Mucosa of descending colon (tissue), 3 donors: ENCODE data around the gene STEAP2. TPM values are rescaled to one million over a fixed set of nuclear protein-coding genes. Genes with fewer than 3 reads are reported as not detected.

Experiments used
- ATAC-seq: fragments of 200-7000 bp; cut with Tn5 transposase; one replicate; pipeline ENCODE4 v1.9.1; 2020; ENCODE audit warnings: mild to moderate bottlenecking, moderate library complexity
- DNase-seq, 3 donors: peaks; one replicate each; pipeline ENCODE4 v3.0.0-alpha.2; 2020
- H3K36me3 ChIP-seq: fragments of 200-600 bp; one replicate; pipeline ENCODE4 v1.8.0; 2021; ENCODE audit warnings: low read depth, mild to moderate bottlenecking
- H3K4me1 ChIP-seq: fragments of 200-600 bp; one replicate; pipeline ENCODE4 v1.8.0; 2021; ENCODE audit warnings: low read depth, mild to moderate bottlenecking
- H3K4me3 ChIP-seq: fragments of 200-600 bp; one replicate; pipeline ENCODE4 v1.8.0; 2021; ENCODE audit warnings: mild to moderate bottlenecking
- H3K9me3 ChIP-seq: fragments of 200-600 bp; one replicate; pipeline ENCODE4 v1.8.0; 2021; ENCODE audit warnings: mild to moderate bottlenecking
- intact Hi-C, 2 donors: fragments of 100-400 bp; cut with DNase I in 1 of 2; cut with micrococcal nuclease in 1 of 2; formaldehyde crosslinking; loops; one replicate each; pipeline versions ENCODE4 v1.11.0 to v1.11.1; 2022; cut with DNase I, micrococcal nuclease
- total RNA-seq, 3 donors: library from RNA; stranded (reverse); fragmentation: NEBNext Ultra II Directional in 2 of 3; extraction: Animal tissue kit (Norgen Biotek cat#: 25700) in 2 of 3; gene quantifications; one replicate each; pipeline versions ENCODE4 v1.2.1 to v1.2.4, GENCODE V29; 2021 to 2023
- TF ChIP-seq, protein P1 (sequence below): fragments of 200-600 bp; IDR thresholded peaks from one replicate; pipeline ENCODE4 v1.8.0; 2022; ENCODE audit warnings: antibody characterized with exemption, mild to moderate bottlenecking
- donor health status: DM: no; HTN: no; CAD: no; lungs with moderate emphysema.
- donor health status: DM: no; HTN: no; CAD: no.
- donor health status: DM: no; HTN: yes; CAD: no.

STEAP2 gene
- total RNA-seq, 3 donors from 2014 or later = 22.2 to 26.3 (median 23.1) TPM

DNA sequence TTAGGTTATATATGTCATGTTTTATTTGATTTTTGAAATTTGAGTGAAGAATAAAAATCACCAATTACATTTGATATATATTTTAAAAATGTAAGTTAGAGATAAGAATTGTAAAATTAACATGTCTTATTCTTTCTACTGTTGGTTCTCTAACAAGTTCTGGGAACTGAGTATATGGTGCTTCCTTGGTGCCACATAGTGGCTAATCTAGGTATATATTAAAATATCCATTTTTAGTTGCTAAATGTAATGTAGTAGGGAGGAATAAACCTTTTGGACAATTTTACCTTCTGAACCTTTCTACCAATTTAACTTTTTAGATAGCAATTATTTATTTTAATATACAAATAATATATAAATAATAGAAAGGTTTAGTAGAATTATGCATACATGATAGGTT, 50.9 kb downstream of the STEAP2 start:
- H3K36me3 ChIP-seq = no peaks in the 10 kb centered on the region
- TF ChIP-seq, protein P1, sequence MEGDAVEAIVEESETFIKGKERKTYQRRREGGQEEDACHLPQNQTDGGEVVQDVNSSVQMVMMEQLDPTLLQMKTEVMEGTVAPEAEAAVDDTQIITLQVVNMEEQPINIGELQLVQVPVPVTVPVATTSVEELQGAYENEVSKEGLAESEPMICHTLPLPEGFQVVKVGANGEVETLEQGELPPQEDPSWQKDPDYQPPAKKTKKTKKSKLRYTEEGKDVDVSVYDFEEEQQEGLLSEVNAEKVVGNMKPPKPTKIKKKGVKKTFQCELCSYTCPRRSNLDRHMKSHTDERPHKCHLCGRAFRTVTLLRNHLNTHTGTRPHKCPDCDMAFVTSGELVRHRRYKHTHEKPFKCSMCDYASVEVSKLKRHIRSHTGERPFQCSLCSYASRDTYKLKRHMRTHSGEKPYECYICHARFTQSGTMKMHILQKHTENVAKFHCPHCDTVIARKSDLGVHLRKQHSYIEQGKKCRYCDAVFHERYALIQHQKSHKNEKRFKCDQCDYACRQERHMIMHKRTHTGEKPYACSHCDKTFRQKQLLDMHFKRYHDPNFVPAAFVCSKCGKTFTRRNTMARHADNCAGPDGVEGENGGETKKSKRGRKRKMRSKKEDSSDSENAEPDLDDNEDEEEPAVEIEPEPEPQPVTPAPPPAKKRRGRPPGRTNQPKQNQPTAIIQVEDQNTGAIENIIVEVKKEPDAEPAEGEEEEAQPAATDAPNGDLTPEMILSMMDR = no peak
- no peaks in the 10 kb centered on the region for H3K9me3 ChIP-seq
- ATAC-seq = peak; percentile 73
- H3K4me1 ChIP-seq = no peaks in the 10 kb centered on the region
- H3K4me3 ChIP-seq = no peak overlapping the region
- intact Hi-C loops = loop anchor here (10.0 kb wide), 2 partner anchors 98 to 108 kb away; partner anchors contain the start of gene STEAP1 (in 1 of the 2)
- no peak for DNase-seq

GRCh38 chr7:90266808-90267207, 55.3 kb downstream of the STEAP2 start:
- H3K4me3 ChIP-seq = no peak overlapping the region
- intact Hi-C loops = loop anchor here (10.0 kb wide), 2 partner anchors 102 to 112 kb away; partner anchors contain the start of gene STEAP1 (in 1 of the 2)
- no peak for ATAC-seq
- TF ChIP-seq, protein P1 = no peak
- no peaks in the 10 kb centered on the region for H3K36me3 ChIP-seq
- no peak for DNase-seq
- H3K4me1 ChIP-seq = no peaks in the 10 kb centered on the region
- H3K9me3 ChIP-seq = no peaks in the 10 kb centered on the region

DNA sequence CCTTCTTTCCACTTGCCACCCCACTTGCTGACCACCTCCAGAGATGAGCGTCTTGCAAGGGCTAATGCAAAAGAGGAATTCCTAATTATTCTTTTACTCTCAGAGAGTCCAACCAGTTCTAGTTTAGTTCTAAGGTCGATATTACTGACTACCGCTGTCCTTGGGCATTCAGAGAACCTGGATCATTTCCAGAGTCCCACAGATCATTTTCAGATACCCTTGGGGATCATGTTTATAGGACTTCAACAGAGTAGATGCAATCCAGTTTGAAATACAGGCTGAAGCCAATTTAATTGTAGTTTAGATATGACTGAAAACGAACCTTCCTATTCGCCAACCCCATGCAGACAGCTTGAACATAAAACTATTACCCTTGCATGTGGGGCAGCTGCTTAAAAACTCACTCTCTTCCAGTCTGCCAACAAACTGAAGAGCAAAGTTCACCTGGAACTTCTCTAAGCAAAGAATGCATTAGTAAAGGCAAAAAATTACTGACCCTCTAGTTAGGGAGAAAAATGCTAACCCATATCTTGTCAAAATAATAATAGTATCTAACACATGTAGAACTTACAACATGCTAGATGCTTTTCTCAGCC, 55.8 kb downstream of the STEAP2 start:
- DNase-seq = no peak
- no peaks in the 10 kb centered on the region for H3K4me1 ChIP-seq
- TF ChIP-seq, protein P1 = no peak
- H3K9me3 ChIP-seq = no peaks in the 10 kb centered on the region
- no peaks in the 10 kb centered on the region for H3K36me3 ChIP-seq
- intact Hi-C loops = loop anchor here (10.0 kb wide), 2 partner anchors 103 to 113 kb away; partner anchors contain the start of gene STEAP1 (in 1 of the 2)
- H3K4me3 ChIP-seq = no peak overlapping the region
- no peak for ATAC-seq

GRCh38 chr7:90269163-90269562, 57.6 kb downstream of the STEAP2 start:
- no peaks in the 10 kb centered on the region for H3K4me1 ChIP-seq
- TF ChIP-seq, protein P1 = no peak
- intact Hi-C loops = loop anchor here (10.0 kb wide), 2 partner anchors 104 to 114 kb away; partner anchors contain the start of gene STEAP1 (in 1 of the 2)
- H3K4me3 ChIP-seq = no peak overlapping the region
- no peaks in the 10 kb centered on the region for H3K36me3 ChIP-seq
- no peaks in the 10 kb centered on the region for H3K9me3 ChIP-seq
- ATAC-seq = no peak
- DNase-seq = no peak

- ATAC-seq = no peak
Observed at GRCh38 chr7:90270431-90271178, 59.1 kb downstream of the STEAP2 start.

More at GRCh38 chr7:90270431-90271178, 59.1 kb downstream of the STEAP2 start:
- Histone ChIP-seq H3K4me3 (no peak overlapping the region), H3K4me1 (no peaks in the 10 kb centered on the region), H3K9me3 (no peaks in the 10 kb centered on the region), H3K36me3 (no peaks in the 10 kb centered on the region)
- TF ChIP-seq, protein P1 = no peak
- intact Hi-C loops = no loop called here
- no peak for DNase-seq
